Stimulated activated CD8-positive, alpha-beta memory T cell treated with anti-CD3 and anti-CD28 coated beads, Interleukin-4, amount 100 ng/mL, for 48 hours (primary cell): Measurements from ENCODE around the gene OR4D1.
A peak's percentile ranks its signal among the peaks of the same experiment; 100 is the strongest.
"Not testable (repeated sequence)": the region's sequence is repeated elsewhere in the genome, so short reads cannot be mapped to it uniquely, and the experiment has no call there.

Experiments used
- DNase-seq: peaks from one replicate; pipeline ENCODE4 v3.0.0-alpha.2; 2020

The OR4D1 gene

GRCh38 chr17:58147930-58148434 is at the start of gene OR4D1:
OR4D1 (plus strand) TSS chr17:58148384; CDS start chr17:58155154, 6,770 bp downstream.
- DNase-seq, result no peak

GRCh38 chr17:58100506-58100905 is 47.7 kb upstream of the OR4D1 start:
- no peak for DNase-seq

- DNase-seq, result not testable (repeated sequence)
Observed at GRCh38 chr17:58101898-58102297, 46.3 kb upstream of the OR4D1 start.

- DNase-seq, result no peak
Observed at GRCh38 chr17:58105093-58105492, 43.1 kb upstream of the OR4D1 start.

- no peak for DNase-seq
Observed at GRCh38 chr17:58107306-58107705, 40.9 kb upstream of the OR4D1 start.

GRCh38 chr17:58109197-58109596 is 39.0 kb upstream of the OR4D1 start:
- DNase-seq, result no peak

- DNase-seq, result no peak
Observed at GRCh38 chr17:58110012-58110411, 38.2 kb upstream of the OR4D1 start.

GRCh38 chr17:58111676-58112075 is 36.5 kb upstream of the OR4D1 start:
- no peak for DNase-seq

- DNase-seq, result peak; percentile 95
Observed at GRCh38 chr17:58112970-58113631, 35.1 kb upstream of the OR4D1 start.

- no peak for DNase-seq
Observed at GRCh38 chr17:58113947-58114346, 34.2 kb upstream of the OR4D1 start.

- no peak for DNase-seq
Observed at GRCh38 chr17:58117382-58117781, 30.8 kb upstream of the OR4D1 start.

GRCh38 chr17:58119491-58119890 is 28.7 kb upstream of the OR4D1 start:
- DNase-seq, result no peak

GRCh38 chr17:58120195-58120822 is 27.9 kb upstream of the OR4D1 start:
- peak; percentile 59 for DNase-seq

GRCh38 chr17:58121925-58122324 is 26.3 kb upstream of the OR4D1 start:
- peak; percentile 30 for DNase-seq

- no peak for DNase-seq
Observed at GRCh38 chr17:58127846-58128245, 20.3 kb upstream of the OR4D1 start.

- DNase-seq, result not testable (repeated sequence)
Observed at GRCh38 chr17:58132697-58133096, 15.5 kb upstream of the OR4D1 start.

- DNase-seq, result no peak
Observed at GRCh38 chr17:58136669-58137279, 11.4 kb upstream of the OR4D1 start.

GRCh38 chr17:58141505-58141904 is 6.7 kb upstream of the OR4D1 start:
- DNase-seq, result no peak

- not testable (repeated sequence) for DNase-seq
Observed at GRCh38 chr17:58143335-58143734, 4.8 kb upstream of the OR4D1 start.

- DNase-seq, result no peak
Observed at GRCh38 chr17:58144801-58145200, 3.4 kb upstream of the OR4D1 start.

GRCh38 chr17:58148609-58149008 is 425 bp downstream of the OR4D1 start:
- no peak for DNase-seq

- DNase-seq, result no peak
Observed at GRCh38 chr17:58150394-58150793, 2.2 kb downstream of the OR4D1 start.

- peak; percentile 50 for DNase-seq
Observed at GRCh38 chr17:58153046-58153445, 4.9 kb downstream of the OR4D1 start.

- DNase-seq, result no peak
Observed at GRCh38 chr17:58153671-58154070, 5.5 kb downstream of the OR4D1 start.
